SJSA1 (cell line): ENCODE results near the gene SPON2. TPM values are rescaled to one million over a fixed set of nuclear protein-coding genes. Genes with fewer than 3 reads are reported as not detected.

ENCODE experiments used
- DNase-seq, 2 experiments: peaks; one replicate each; pipeline ENCODE4 v3.0.0-alpha.2; 2015 to 2020; ENCODE audit warnings: low spot score in 2 of 2, low read depth in 1 of 2
- H3K27ac ChIP-seq: fragments of 250-450 bp; sonication (Bioruptor Pico); 2 replicates; pipeline ENCODE4 v1.5.1; 2020; ENCODE audit warnings: mild to moderate bottlenecking, moderate library complexity
- H3K27me3 ChIP-seq: fragments of 250-450 bp; sonication (Bioruptor Pico); replicated peaks from 2 replicates; pipeline ENCODE4 v1.5.1; 2020; ENCODE audit warnings: mild to moderate bottlenecking, moderate library complexity
- H3K36me3 ChIP-seq: fragments of 250-450 bp; sonication (Bioruptor Pico); 2 replicates; pipeline ENCODE4 v1.5.1; 2020; ENCODE audit warnings: mild to moderate bottlenecking
- H3K4me1 ChIP-seq: fragments of 250-450 bp; sonication (Bioruptor Pico); replicated peaks from 2 replicates; pipeline ENCODE4 v1.6.1; 2021; ENCODE audit warnings: mild to moderate bottlenecking
- H3K4me3 ChIP-seq: fragments of 250-450 bp; sonication (Bioruptor Pico); 2 replicates; pipeline ENCODE4 v1.5.1; 2020; ENCODE audit warnings: mild to moderate bottlenecking
- H3K9me3 ChIP-seq: fragments of 250-450 bp; sonication (Bioruptor Pico); replicated peaks from 2 replicates; pipeline ENCODE4 v1.5.1; 2020; ENCODE audit warnings: mild to moderate bottlenecking
- total RNA-seq: library from RNA; depleted of rRNA; stranded (reverse); fragments of >200 nt; shearing (Covaris generic); gene quantifications from 2 replicates; pipeline ENCODE4 v1.2.3, GENCODE V29; 2014

Gene SPON2
- total RNA-seq, 1 experiment from 2014 or later: 0.16 TPM

DNA sequence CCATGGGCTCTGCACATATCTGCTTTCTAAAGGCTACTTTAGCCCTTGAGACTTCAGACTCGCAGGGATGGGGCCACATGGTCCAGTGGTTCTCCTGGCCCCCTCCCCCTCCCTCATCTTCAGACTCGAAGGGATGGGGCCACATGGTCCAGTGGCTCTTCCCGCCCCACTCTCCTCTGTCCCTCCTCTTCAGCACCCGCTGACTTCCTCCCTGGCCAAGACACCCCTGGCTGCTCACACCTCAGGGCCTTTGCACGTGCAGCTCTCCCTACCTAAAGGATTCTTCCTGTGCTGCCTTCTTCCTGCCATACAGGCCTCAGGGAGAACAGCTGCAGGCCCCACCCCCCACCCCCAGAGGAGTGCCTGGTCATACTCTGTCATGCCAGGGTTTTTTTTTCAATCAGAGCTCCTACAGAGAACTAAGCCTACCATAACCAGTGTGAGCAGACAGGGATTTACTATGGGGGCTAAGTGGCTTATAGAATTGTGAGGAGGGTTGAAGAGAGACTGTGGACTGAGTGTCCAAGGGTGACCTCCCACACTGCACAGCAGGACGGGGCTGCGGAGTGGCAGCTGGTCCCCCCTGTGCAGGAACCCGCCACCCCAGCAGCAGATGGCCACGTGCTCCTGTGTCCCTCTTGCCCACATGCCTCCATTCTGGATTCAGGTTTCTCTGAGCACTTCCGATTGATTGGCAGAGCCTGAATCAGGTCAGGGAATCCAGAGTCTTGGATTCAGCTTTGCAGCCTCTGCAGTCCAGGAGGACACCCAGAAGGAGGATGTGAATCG lies 6.1 kb upstream of the SPON2 start:
- no peak overlapping the region for H3K27ac ChIP-seq
- DNase-seq: no peak
- no peaks in the 10 kb centered on the region for H3K4me1 ChIP-seq
- H3K27me3 ChIP-seq: no peaks in the 10 kb centered on the region
- no peaks in the 10 kb centered on the region for H3K9me3 ChIP-seq
- H3K4me3 ChIP-seq: no peak overlapping the region
- no peaks in the 10 kb centered on the region for H3K36me3 ChIP-seq

DNA sequence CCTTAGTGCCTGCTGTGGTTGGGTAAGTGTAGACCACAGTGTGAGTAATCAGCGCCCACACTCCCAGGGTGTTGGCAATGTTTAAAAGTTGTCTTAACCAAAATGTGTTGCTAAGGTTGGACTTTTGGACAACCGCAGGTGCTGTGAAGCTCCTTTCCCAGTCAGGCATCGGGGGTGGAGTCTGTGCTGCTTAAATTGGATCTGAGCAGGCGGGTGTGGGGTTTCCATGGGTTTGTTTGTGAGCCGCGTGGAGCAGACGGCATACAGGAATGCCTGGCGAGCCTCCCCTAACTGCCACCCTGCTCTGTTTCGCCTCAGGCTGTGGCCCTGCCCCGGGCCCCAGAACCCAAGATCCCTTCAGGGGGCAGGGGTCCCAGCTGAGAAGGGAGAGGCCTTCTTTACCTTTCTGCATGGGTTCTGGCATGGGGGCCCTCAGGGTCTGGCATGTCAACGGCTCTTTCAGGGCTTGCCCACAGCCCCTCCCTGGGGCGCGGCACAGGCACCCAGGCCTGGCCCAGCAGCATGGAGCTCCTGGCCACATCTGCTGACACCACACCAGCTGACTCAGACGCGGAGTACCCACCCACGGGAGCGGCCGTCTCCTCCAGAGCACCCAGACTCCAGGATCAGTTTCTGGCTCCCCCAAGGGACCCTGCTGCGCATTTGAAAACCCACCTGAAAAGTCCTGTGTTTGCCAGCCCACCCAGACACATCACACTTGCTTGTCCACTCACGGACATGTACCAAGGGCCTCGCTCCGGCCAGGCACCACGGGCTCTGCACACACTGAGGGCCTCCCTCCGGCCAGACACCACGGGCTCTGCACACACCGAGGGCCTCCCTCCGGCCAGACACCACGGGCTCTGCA lies 5.1 kb upstream of the SPON2 start:
- no peak for DNase-seq
- no peaks in the 10 kb centered on the region for H3K9me3 ChIP-seq

DNA sequence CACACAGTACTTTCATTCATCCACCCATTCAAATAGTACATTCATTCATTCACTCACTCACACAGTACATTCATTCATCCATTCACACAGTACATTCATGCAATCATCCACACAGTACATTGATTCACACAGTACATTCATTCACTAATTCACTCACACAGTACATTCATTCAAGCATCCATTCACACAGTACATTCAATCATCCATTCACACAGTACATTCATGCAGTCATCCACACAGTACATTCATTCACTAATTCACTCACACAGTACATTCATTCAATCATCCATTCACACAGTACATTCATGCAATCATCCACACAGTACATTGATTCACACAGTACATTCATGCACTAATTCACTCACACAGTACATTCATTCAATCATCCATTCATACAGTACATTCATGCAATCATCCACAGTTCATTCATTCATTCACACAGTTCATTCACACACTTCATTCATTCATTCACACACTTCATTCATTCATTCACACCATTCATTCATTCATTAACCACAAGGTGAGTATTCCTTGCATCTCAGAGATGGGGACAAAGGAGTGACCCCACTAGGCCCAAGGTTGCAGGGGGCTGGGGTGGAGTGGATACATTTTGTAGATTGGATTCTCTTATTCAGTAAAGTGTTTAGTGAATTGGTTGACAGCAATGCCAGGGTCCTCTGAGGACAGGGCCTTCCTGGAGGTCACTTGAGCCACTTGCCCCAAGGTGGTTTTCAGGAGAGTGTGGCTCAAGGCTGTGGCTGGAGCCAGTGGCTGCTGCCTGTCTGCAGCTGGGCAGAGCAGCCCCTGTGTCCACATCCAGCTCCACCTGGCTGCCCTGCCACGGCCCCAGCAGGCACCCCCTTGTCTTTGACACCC lies 4.3 kb upstream of the SPON2 start:
- no peak overlapping the region for H3K4me3 ChIP-seq
- DNase-seq: no peak
- H3K4me1 ChIP-seq: no peaks in the 10 kb centered on the region
- peaks cover 4% of the 10 kb centered on the region; the same call in 1 of the 2 replicates for H3K27me3 ChIP-seq
- H3K36me3 ChIP-seq: no peaks in the 10 kb centered on the region
- H3K27ac ChIP-seq: no peak overlapping the region
- no peaks in the 10 kb centered on the region for H3K9me3 ChIP-seq

More for the DNA sequence above, 5.1 kb upstream of the SPON2 start:
- Histone ChIP-seq H3K4me1 (no peaks in the 10 kb centered on the region), H3K27ac (no peak overlapping the region), H3K36me3 (no peaks in the 10 kb centered on the region), H3K27me3 (no peaks in the 10 kb centered on the region), H3K4me3 (no peak overlapping the region)

DNA sequence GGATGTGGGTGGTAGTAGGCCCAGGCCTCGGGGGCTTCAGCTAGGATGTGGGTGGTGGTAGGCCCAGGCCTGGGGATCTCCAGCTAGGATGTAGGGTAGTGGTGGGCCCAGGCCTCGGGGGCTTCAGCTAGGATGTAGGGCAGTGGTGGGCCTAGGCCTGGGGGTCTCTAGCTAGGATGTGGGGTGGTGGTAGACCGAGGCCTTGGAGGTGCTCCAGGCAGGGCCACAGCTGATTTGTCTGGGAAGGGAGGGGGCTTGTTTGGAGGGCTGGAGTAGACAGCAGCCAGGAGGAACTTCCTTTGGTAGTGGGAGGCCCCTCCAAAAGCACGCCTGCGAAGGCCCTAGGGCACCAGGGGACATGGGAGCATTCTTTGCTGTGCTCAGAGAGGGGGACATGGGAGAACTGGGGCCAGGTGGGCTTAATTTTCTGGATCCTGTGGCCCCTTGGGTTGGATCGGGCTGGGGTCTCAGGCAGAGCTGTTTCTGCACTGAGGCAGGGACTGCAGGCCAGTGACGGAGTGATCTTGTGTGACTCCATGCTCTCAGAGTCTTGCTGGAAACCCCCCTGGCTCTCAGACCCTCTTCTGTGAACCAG lies 3.3 kb upstream of the SPON2 start:
- Histone ChIP-seq H3K4me1 (no peaks in the 10 kb centered on the region), H3K27me3 (peaks cover 7% of the 10 kb centered on the region; the same call in 1 of the 2 replicates), H3K9me3 (no peaks in the 10 kb centered on the region), H3K36me3 (no peaks in the 10 kb centered on the region), H3K4me3 (no peak overlapping the region), H3K27ac (no peak overlapping the region)
- no peak for DNase-seq

DNA sequence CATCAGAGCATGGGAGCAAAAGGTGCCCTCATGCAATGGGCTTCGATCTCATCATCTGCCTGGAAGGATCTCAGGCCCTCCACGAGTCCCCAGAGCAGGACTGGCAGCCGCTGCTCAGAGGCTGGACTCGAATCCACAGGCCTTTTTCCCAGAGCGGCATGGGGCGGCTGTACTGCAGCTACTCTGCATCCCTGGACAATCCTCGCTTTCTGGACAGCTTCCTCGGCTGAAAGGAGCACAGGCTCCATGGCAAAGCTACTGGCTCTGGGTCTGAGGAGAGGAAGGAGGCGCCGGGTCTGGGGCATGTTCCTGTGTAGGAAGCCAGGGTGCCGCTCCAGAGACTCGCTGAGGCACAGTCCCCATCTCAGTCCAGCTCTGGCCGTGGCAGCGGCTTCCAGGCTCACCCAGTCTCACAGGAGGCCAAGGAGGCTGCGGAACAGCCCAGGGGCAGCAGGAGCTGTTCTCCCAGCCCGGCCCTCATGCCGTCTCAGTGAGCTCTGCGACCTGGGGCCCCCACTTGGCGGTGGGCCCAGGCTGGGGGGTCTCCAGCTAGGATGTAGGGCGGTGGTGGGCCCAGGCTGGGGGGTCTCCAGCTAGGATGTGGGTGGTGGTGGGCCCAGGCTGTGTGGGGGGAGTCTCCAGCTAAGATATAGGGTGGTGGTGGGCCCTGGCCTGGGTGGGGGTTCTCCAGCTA lies 2.7 kb upstream of the SPON2 start:
- Histone ChIP-seq H3K27ac (no peak overlapping the region), H3K9me3 (no peaks in the 10 kb centered on the region), H3K4me1 (no peaks in the 10 kb centered on the region), H3K27me3 (peaks cover 10% of the 10 kb centered on the region; the same call in 1 of the 2 replicates), H3K4me3 (no peak overlapping the region), H3K36me3 (no peaks in the 10 kb centered on the region)
- DNase-seq: no peak

DNA sequence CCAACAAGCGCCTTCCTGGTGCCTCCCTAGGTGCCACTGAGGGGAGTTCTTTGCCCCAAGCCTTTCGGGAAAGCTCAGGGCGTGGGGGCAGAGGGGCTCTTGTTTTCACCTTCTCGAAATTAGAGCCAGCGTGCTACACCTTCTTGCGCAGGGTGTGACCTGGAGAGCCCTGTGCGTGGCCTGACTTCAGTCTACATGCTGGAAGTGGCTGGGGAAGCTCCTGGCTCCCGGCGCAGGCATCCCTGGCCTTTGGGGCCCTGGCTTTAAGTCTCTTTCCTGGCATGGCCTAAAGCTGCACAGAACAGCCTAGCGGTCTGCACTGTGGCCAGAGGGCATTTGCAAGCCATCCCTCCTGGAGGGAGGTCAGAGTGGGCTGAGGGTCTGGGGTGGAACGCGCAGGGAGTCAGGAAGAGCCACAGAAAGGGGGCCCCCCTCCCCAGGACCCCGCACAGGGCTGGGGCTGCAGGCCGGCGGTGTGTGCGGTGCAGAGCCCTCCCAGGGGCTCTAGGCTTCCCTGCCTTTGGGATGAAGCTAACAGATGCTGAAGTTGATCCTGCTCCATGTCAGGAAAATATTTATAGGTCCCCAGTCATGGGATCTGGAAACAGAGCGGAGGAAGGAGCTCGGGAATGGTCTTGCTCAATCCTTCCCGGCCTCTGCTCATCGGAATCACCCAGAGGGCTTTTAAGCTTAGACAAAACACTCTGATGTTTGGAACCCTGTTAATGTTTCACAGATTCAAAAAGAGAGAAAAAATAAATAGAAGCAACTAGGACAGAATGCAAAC lies 781 bp upstream of the SPON2 start:
- Histone ChIP-seq H3K27ac (no peak overlapping the region), H3K4me3 (no peak overlapping the region)
- DNase-seq: no peak

DNA sequence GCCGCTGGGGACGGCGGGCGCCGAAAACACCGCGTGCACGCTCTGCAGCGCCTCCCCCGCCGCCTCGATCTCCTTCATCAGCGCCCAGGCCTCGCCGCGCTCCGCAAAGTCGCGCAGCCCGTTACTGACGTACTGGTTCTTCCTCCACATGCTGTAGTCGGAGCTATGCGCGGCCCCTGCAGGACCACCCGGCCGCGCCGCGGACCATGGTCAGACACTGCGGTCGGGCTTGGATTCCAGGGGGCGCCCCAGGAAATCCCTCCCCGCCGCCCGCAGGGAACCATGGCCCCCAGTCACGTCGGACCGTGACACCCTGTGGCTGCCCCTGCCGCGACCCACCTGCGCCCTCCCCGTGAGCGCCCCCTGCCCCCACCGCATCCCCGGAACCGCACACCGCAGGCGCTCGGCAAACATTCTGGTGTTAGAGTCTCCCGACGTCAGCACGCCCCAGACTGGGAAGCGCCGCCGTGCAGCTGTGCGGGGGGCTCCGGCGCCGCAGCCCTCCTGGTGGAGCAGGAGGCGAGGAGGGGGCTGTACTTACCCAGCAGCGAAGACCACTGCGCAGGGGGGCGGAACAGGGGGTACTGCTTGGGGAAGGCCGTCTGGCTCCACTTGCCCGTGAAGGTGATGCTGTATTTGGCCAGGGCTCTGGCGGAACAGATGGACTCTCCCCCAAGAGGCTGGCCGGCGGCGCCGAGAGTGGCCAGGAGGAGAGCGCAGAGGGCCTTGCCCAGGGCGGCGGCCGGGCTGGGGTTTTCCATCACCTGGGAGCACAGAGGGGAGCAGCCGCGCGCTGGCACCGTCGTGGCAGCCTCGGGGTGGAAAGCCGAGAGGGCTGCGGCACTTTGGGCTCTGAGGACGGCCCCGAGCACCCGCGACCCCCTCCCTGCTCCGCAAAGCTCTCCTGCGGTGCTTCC lies 814 bp downstream of the SPON2 start:
- Histone ChIP-seq H3K36me3 (no peaks in the 10 kb centered on the region), H3K4me1 (peaks cover 5% of the 10 kb centered on the region), H3K27me3 (peaks cover 10% of the 10 kb centered on the region; the same call in 1 of the 2 replicates), H3K4me3 (no peak overlapping the region), H3K27ac (no peak overlapping the region), H3K9me3 (no peaks in the 10 kb centered on the region)
- DNase-seq: no peak

More for the DNA sequence above, 781 bp upstream of the SPON2 start:
- peaks cover 10% of the 10 kb centered on the region; the same call in 1 of the 2 replicates for H3K27me3 ChIP-seq
- no peaks in the 10 kb centered on the region for H3K4me1 ChIP-seq
- no peaks in the 10 kb centered on the region for H3K36me3 ChIP-seq
- no peaks in the 10 kb centered on the region for H3K9me3 ChIP-seq

DNA sequence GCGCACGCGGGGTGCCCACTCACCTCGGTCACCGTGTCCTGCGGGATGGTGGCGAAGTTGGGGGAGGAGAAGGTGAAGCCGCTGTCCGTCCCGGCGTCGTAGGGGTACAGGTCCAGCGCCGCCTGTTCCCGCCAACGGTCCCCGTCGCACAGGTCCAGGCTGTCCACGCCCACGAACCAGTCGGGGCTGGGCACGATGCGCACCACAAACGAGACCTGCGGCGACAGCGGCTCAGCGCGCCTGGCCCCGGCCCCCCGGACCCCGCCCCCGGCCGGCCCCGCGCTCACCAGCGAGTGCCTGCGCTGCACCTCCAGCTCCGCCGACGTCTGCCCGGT lies 1.4 kb downstream of the SPON2 start:
- Histone ChIP-seq H3K36me3 (no peaks in the 10 kb centered on the region), H3K27me3 (peaks cover 10% of the 10 kb centered on the region; the same call in 1 of the 2 replicates), H3K4me3 (no peak overlapping the region), H3K9me3 (no peaks in the 10 kb centered on the region), H3K27ac (no peak overlapping the region), H3K4me1 (peaks cover 5% of the 10 kb centered on the region)
- no peak for DNase-seq

DNA sequence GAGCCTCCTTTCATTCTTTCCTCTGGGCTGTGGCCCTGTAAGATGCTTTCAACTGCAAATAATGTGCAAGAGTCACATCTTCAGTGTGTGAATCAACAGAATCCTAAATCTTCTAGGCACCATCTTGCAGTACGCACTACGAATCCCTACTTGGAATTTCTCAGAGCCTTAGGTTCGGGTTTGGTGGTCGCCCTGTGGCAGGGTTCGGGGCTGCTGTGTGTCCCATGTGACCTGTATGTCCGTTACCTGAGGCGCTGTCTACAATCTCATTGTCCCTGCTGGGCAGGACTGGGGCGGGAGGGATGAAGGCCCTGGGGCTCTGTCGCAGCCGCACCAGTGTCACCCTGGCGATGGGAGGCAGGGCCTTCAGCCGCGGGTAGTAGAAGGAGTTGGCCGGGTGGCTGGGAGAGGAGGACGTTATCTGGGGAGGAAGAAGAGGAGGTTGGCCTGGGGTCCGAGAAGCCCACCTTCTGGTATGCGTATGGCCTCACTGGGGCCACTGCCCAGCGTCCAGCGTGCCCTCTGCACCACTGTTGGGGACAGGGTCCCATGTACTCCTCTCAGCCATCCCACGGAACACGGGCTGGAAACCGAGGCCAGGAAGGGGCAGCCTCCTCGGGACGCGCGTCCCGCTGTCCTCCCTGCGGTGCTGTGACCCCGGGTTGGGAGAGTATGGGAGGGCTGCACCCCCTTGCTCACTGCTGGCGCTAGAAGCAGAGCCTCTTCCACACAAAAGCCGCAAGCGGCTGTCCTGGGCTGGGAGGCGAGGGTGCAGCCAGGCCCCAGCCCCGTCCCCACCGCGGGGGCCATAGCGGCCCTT lies 2.0 kb downstream of the SPON2 start:
- Histone ChIP-seq H3K4me1 (peaks cover 5% of the 10 kb centered on the region), H3K27ac (no peak overlapping the region), H3K36me3 (no peaks in the 10 kb centered on the region), H3K9me3 (no peaks in the 10 kb centered on the region), H3K27me3 (peaks cover 10% of the 10 kb centered on the region; the same call in 1 of the 2 replicates), H3K4me3 (no peak overlapping the region)
- no peak for DNase-seq

DNA sequence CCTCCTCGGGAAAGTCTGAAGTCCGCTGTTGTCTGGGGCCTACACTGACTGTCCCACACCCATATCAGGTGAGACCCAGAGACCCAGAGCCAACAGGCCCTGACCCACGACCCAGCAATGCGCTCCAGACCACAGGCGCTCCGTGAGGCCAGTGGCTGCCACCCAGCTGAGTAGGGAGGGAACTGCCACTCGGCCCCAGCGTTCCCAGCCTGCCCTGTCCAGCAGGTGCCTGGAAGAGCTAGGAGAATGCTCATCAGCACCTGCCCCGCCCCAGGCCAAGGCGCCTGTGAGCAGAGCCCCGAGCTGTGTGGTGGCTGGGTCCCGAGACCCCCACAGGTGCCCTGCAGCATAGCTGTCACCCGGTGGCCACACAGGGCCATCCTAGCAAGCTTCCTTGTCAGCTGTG lies 2.7 kb downstream of the SPON2 start:
- no peak overlapping the region for H3K27ac ChIP-seq
- no peaks in the 10 kb centered on the region for H3K9me3 ChIP-seq
- no peak overlapping the region for H3K4me3 ChIP-seq
- H3K36me3 ChIP-seq: no peaks in the 10 kb centered on the region
- no peak for DNase-seq
- peaks cover 10% of the 10 kb centered on the region; the same call in 1 of the 2 replicates for H3K27me3 ChIP-seq
- H3K4me1 ChIP-seq: peaks cover 5% of the 10 kb centered on the region

DNA sequence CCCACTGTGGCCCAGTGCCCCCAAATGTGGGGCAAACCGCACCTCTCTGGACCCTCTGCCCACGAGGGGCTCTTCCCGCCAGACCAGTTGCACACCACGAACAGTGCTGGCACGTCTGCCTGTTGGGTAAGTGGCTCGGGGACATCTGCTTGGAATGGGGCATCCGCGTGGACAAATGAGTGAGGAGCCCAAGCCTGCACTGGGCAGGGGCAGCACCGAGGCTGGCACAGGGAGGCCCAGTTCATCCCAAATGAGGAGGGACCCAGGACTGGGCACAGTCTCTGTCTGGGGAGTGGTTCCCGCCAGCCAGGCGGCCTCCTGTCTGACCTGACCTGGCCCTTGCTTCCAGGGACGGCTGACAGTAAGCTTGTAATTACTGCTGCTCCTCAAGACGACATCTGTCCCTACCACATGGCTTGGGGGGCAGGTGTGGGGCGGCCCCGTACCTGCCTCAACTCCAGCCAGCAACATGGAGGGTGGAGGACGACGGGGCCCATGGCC lies 3.2 kb downstream of the SPON2 start:
- H3K4me3 ChIP-seq: no peak overlapping the region

More for the DNA sequence above, 3.2 kb downstream of the SPON2 start:
- Histone ChIP-seq H3K27me3 (peaks cover 10% of the 10 kb centered on the region; the same call in 1 of the 2 replicates), H3K4me1 (peaks cover 5% of the 10 kb centered on the region), H3K9me3 (no peaks in the 10 kb centered on the region), H3K36me3 (no peaks in the 10 kb centered on the region), H3K27ac (no peak overlapping the region)
- no peak for DNase-seq
